Common myeloid progenitor, CD34-positive (primary cell): Measurements from ENCODE around the gene VAPA.
"Not testable (repeated sequence)": the region's sequence is repeated elsewhere in the genome, so short reads cannot be mapped to it uniquely, and the experiment has no call there.

Source experiments
- CTCF ChIA-PET: fragments of 350-600 bp; sonication (Branson Sonifier 250); formaldehyde crosslinking; loops from one replicate; lab custom pipeline; 2021; ENCODE audit warnings: antibody characterized with exemption; lab: Charles Lee
- POLR2A ChIA-PET: fragments of 350-600 bp; sonication (Branson Sonifier 250); formaldehyde crosslinking; loops from one replicate; lab custom pipeline; 2021; ENCODE audit warnings: antibody characterized with exemption; lab: Charles Lee
- DNase-seq, 3 donors: peaks; one replicate each; pipeline versions ENCODE4 v3.0.0 to v3.0.0-alpha.2; 2013
- H3K27ac ChIP-seq, 2 experiments: 1 replicate in 1 of 2; 2 replicates in 1 of 2; pipeline ENCODE4 v1.7.0; 2013; ENCODE audit warnings: inconsistent platforms in 2 of 2, low read length in 2 of 2, mild to moderate bottlenecking in 2 of 2, low read depth in 1 of 2, moderate library complexity in 1 of 2; ENCODE audit not compliant: severe bottlenecking in 2 of 2, insufficient read depth in 1 of 2, poor library complexity in 1 of 2
- H3K27me3 ChIP-seq, 5 experiments: replicated peaks in 2 of 5; 1 replicate in 3 of 5; 2 replicates in 2 of 5; pipeline versions ENCODE4 v1.6.1 to v1.7.0; 2013; ENCODE audit warnings: low read length in 4 of 5, mild to moderate bottlenecking in 2 of 5, moderate library complexity in 2 of 5, inconsistent platforms in 1 of 5; ENCODE audit not compliant: insufficient read depth in 5 of 5, control insufficient read depth in 4 of 5
- H3K36me3 ChIP-seq, 4 experiments: 1 replicate in 2 of 4; 2 replicates in 2 of 4; pipeline versions ENCODE4 v1.6.1 to v1.7.0; 2013; ENCODE audit warnings: low read length in 3 of 4, control low read depth in 1 of 4, mild to moderate bottlenecking in 1 of 4; ENCODE audit not compliant: control insufficient read depth in 4 of 4, insufficient read depth in 4 of 4
- H3K4me1 ChIP-seq, 4 experiments: 1 replicate in 3 of 4; 2 replicates in 1 of 4; pipeline versions ENCODE4 v1.6.1 to v1.7.1; 2013; ENCODE audit warnings: low read length in 3 of 4, mild to moderate bottlenecking in 3 of 4, control low read depth in 1 of 4, inconsistent platforms in 1 of 4, moderate library complexity in 1 of 4; ENCODE audit not compliant: control insufficient read depth in 4 of 4, insufficient read depth in 4 of 4; ENCODE audit errors: control extremely low read depth in 1 of 4
- H3K4me3 ChIP-seq, 7 experiments: 1 replicate in 4 of 7; 2 replicates in 3 of 7; pipeline versions ENCODE4 v1.5.1 to v1.7.0; 2013; ENCODE audit warnings: mild to moderate bottlenecking in 7 of 7, low read length in 6 of 7, moderate library complexity in 6 of 7, inconsistent platforms in 2 of 7, low read depth in 2 of 7, control low read depth in 1 of 7; ENCODE audit not compliant: insufficient read depth in 4 of 7, control insufficient read depth in 1 of 7; ENCODE audit errors: extremely low read depth in 1 of 7
- H3K9me3 ChIP-seq, 5 experiments: 1 replicate in 4 of 5; 2 replicates in 1 of 5; pipeline versions ENCODE4 v1.6.1 to v1.7.1; 2013; ENCODE audit warnings: low read length in 4 of 5, mild to moderate bottlenecking in 2 of 5, inconsistent platforms in 1 of 5, low read depth in 1 of 5, moderate library complexity in 1 of 5; ENCODE audit not compliant: control insufficient read depth in 4 of 5, insufficient read depth in 2 of 5; ENCODE audit errors: control extremely low read depth in 1 of 5
- WGBS: methylation state at CpG from one replicate; pipeline ENCODE4 v1.1.5; 2013; ENCODE audit not compliant: insufficient coverage; 5-methylcytosine and 5-hydroxymethylcytosine counted together

The VAPA gene

GRCh38 chr18:9912285-9912684, 1.5 kb upstream of the VAPA start:
- POLR2A ChIA-PET, CTCF ChIA-PET, H3K27me3 ChIP-seq, H3K9me3 ChIP-seq, H3K4me3 ChIP-seq, H3K36me3 ChIP-seq, H3K27ac ChIP-seq: not testable (repeated sequence)
- peaks cover 16 to 27% (median 25%) of the 10 kb centered on the region in 4 experiments for H3K4me1 ChIP-seq
- WGBS: 100% methylated on average over 1 of the region's 1 CpG
- peak in 2 of 3 donors; percentile 37 to 45 for DNase-seq

- ChIA-PET CTCF (interaction anchor here (0.6 to 1.0 kb wide), 3 partner anchors 11 to 536 kb away, joined by 3 to 6 read pairs (median 3); no protein-coding TSS in a partner anchor), POLR2A (interaction anchor here (0.8 kb wide), 2 partner anchors 10 to 734 kb away, joined by 3 to 4 read pairs; no protein-coding TSS in a partner anchor)
- Histone ChIP-seq H3K9me3 (no peaks in the 10 kb centered on the region), H3K27ac (peak overlapping the region in 1 of 2 experiments; percentile 97), H3K27me3 (no peaks in the 10 kb centered on the region), H3K4me1 (peaks cover 23 to 36% (median 32%) of the 10 kb centered on the region in 4 experiments), H3K36me3 (peaks cover 0 to 3% (median 0%) of the 10 kb centered on the region in 4 experiments), H3K4me3 (peak overlapping the region; percentile 89 to 99 (median 92))
- 0% methylated on average over 10 of the region's 12 CpGs for WGBS
- DNase-seq: no peak
These were observed 678 bp upstream of the VAPA start for GRCh38 chr18:9913151-9913525.

GRCh38 chr18:9914334-9914583, 443 bp downstream of the VAPA start:
- CTCF ChIA-PET: interaction anchor here (1.3 kb wide), 1 partner anchor 22 kb away, joined by 3 read pairs; no protein-coding TSS in a partner anchor
- POLR2A ChIA-PET: interaction anchor here (0.9 kb wide), 1 partner anchor 20 kb away, joined by 3 read pairs; no protein-coding TSS in a partner anchor
- peak overlapping the region; percentile 89 to 99 (median 92) for H3K4me3 ChIP-seq
- H3K27ac ChIP-seq: peak overlapping the region; percentile 91 to 97
- H3K4me1 ChIP-seq: peaks cover 32 to 45% (median 40%) of the 10 kb centered on the region in 4 experiments
- H3K36me3 ChIP-seq: peaks cover 0 to 3% (median 0%) of the 10 kb centered on the region in 4 experiments
- H3K9me3 ChIP-seq: no peaks in the 10 kb centered on the region
- 0% methylated on average over 10 of the region's 35 CpGs for WGBS
- DNase-seq: no peak
- no peaks in the 10 kb centered on the region for H3K27me3 ChIP-seq

GRCh38 chr18:9914584-9915290, 921 bp downstream of the VAPA start:
- Histone ChIP-seq H3K27me3 (no peaks in the 10 kb centered on the region), H3K36me3 (peaks cover 0 to 3% (median 0%) of the 10 kb centered on the region in 4 experiments), H3K4me3 (peak overlapping the region; percentile 89 to 99 (median 92)), H3K27ac (peak overlapping the region; percentile 91 to 97), H3K9me3 (no peaks in the 10 kb centered on the region), H3K4me1 (peaks cover 36 to 49% (median 43%) of the 10 kb centered on the region in 4 experiments)
- DNase-seq: peak; percentile 87 to 92 (median 91)
- WGBS: under 1% methylated on average over 71 of the region's 77 CpGs
- ChIA-PET POLR2A (interaction anchor here (0.7 to 1.1 kb wide), 4 partner anchors 19 to 43 kb away, joined by 3 to 8 read pairs (median 3); no protein-coding TSS in a partner anchor), CTCF (interaction anchor here (0.7 to 1.7 kb wide), 6 partner anchors 9 to 45 kb away, joined by 3 to 6 read pairs (median 4); no protein-coding TSS in a partner anchor)

- Histone ChIP-seq H3K27ac (peak overlapping the region; percentile 91 to 97), H3K27me3 (no peaks in the 10 kb centered on the region), H3K9me3 (no peaks in the 10 kb centered on the region), H3K4me3 (peak overlapping the region; percentile 89 to 99 (median 92)), H3K36me3 (peaks cover 0 to 3% (median 0%) of the 10 kb centered on the region in 4 experiments), H3K4me1 (peaks cover 38 to 55% (median 47%) of the 10 kb centered on the region in 4 experiments)
- POLR2A ChIA-PET: interaction anchor here (0.6 to 1.1 kb wide), 5 partner anchors 9 to 42 kb away, joined by 3 to 8 read pairs (median 3); no protein-coding TSS in a partner anchor
- no peak for DNase-seq
- CTCF ChIA-PET: interaction anchor here (0.7 to 1.7 kb wide), 7 partner anchors 8 to 340 kb away, joined by 3 to 6 read pairs (median 3); no protein-coding TSS in a partner anchor
- WGBS: 28% methylated on average over 2 of the region's 5 CpGs
These were observed 1.7 kb downstream of the VAPA start for GRCh38 chr18:9915291-9916076.

GRCh38 chr18:9916077-9916639, 2.3 kb downstream of the VAPA start:
- Histone ChIP-seq H3K4me1 (peaks cover 40 to 62% (median 53%) of the 10 kb centered on the region in 4 experiments), H3K27me3 (no peaks in the 10 kb centered on the region), H3K9me3 (no peaks in the 10 kb centered on the region), H3K4me3 (peak overlapping the region in 6 of 7 experiments; percentile 90 to 99 (median 94)), H3K27ac (peak overlapping the region; percentile 91 to 97), H3K36me3 (peaks cover 0 to 3% (median 0%) of the 10 kb centered on the region in 4 experiments)
- WGBS: 29% methylated on average over 2 of the region's 2 CpGs
- CTCF ChIA-PET: interaction anchor here (0.8 to 1.7 kb wide), 3 partner anchors 22 to 341 kb away, joined by 3 to 6 read pairs (median 3); no protein-coding TSS in a partner anchor
- DNase-seq: no peak
- POLR2A ChIA-PET: interaction anchor here (1.0 kb wide), 1 partner anchor 13 kb away, joined by 3 read pairs; no protein-coding TSS in a partner anchor
